Prostate gland (tissue), 2 donors: ENCODE results near the gene RSPH9.

Experiments used
- POLR2AphosphoS5 ChIP-seq: sonication (generic); formaldehyde crosslinking; IDR thresholded peaks from one replicate; pipeline ENCODE4 v1.6.1; 2017; ENCODE audit warnings: antibody characterized with exemption
- TF ChIP-seq, protein P1 (sequence below), 4 experiments: fragments of 200-600 bp in 2 of 4; fragments of 450-650 bp in 2 of 4; sonication (generic) in 2 of 4; IDR thresholded peaks; 1 replicate in 3 of 4; 2 replicates in 1 of 4; pipeline ENCODE4 v1.5.1; 2016 to 2019; ENCODE audit warnings: antibody characterized with exemption in 4 of 4, mild to moderate bottlenecking in 2 of 4, moderate library complexity in 2 of 4

DNA sequence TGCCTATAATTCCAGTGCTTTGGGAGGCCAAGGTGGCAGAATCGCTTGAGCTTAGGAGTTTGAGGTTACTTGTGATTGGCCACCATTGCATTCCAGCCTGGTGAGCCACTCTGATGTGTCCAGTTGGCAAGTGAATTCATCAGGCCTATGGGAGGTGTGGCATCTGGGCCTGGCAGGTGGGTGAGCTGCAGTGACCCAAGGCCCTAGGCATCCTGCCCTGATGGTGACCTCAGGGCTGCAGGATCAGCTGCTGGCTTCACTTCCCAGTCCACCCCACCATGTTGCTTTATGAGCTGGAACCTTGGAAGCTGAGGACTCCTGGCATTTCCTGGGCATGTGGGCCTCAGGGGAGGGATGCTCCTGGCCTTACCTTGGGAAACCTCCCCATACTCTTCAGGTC, 20.5 kb downstream of the RSPH9 start:
- TF ChIP-seq, protein P1, sequence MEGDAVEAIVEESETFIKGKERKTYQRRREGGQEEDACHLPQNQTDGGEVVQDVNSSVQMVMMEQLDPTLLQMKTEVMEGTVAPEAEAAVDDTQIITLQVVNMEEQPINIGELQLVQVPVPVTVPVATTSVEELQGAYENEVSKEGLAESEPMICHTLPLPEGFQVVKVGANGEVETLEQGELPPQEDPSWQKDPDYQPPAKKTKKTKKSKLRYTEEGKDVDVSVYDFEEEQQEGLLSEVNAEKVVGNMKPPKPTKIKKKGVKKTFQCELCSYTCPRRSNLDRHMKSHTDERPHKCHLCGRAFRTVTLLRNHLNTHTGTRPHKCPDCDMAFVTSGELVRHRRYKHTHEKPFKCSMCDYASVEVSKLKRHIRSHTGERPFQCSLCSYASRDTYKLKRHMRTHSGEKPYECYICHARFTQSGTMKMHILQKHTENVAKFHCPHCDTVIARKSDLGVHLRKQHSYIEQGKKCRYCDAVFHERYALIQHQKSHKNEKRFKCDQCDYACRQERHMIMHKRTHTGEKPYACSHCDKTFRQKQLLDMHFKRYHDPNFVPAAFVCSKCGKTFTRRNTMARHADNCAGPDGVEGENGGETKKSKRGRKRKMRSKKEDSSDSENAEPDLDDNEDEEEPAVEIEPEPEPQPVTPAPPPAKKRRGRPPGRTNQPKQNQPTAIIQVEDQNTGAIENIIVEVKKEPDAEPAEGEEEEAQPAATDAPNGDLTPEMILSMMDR (IDR thresholded peaks at IDR 0.05): no peak
- TF ChIP-seq POLR2AphosphoS5: no peak
